Measurements from ENCODE around the gene LRRC49.
"Not testable (repeated sequence)": the region's sequence is repeated elsewhere in the genome, so short reads cannot be mapped to it uniquely, and the experiment has no call there.

- not testable (repeated sequence) for TF ChIP-seq CTCF, POLR2A (IDR thresholded peaks at IDR 0.05)
These were observed 34.3 kb downstream of the LRRC49 start for GRCh38 chr15:70926914-70927313.
